OCI-LY3 (cell line): Measurements from ENCODE around the gene SMIM7.

ENCODE experiments used
- H2AFZ ChIP-seq: fragments of 200-600, 300-600 bp; shearing (Covaris generic); 2 replicates; pipeline ENCODE4 v1.6.0; 2014; ENCODE audit warnings: antibody characterized with exemption, low read depth, low read length
- H3K27ac ChIP-seq: fragments of 200-600, 300-600 bp; sonication (generic); 2 replicates; pipeline ENCODE4 v1.5.1; 2014; ENCODE audit warnings: mild to moderate bottlenecking, low read length, moderate library complexity, mixed read lengths
- H3K27me3 ChIP-seq: fragments of 200-600, 300-600 bp; sonication (generic); 2 replicates; pipeline ENCODE4 v1.6.1; 2014; ENCODE audit warnings: low read depth, low read length, mixed read lengths
- H3K36me3 ChIP-seq: fragments of 200-600, 300-600 bp; sonication (generic); replicated peaks from 2 replicates; pipeline ENCODE3; 2014; ENCODE audit warnings: low read depth, low read length, mixed read lengths
- H3K4me1 ChIP-seq: fragments of 300-600, 200-600 bp; sonication (generic); 2 replicates; pipeline ENCODE4 v1.6.1; 2014; ENCODE audit warnings: low read length, mixed read lengths
- H3K4me2 ChIP-seq: fragments of 200-600, 300-600 bp; sonication (generic); 2 replicates; pipeline ENCODE4 v1.6.1; 2014; ENCODE audit warnings: low read length, mixed read lengths
- H3K4me3 ChIP-seq: fragments of 300-600, 200-600 bp; sonication (generic); 2 replicates; pipeline ENCODE4 v1.5.1; 2014; ENCODE audit warnings: antibody characterized with exemption, mild to moderate bottlenecking, low read length, moderate library complexity
- H3K79me2 ChIP-seq: fragments of 300-600, 200-600 bp; shearing (Covaris generic); 2 replicates; pipeline ENCODE4 v1.6.1; 2014; ENCODE audit warnings: mild to moderate bottlenecking, low read length, mixed read lengths
- H3K9ac ChIP-seq: fragments of 300-600, 200-600 bp; shearing (Covaris generic); 2 replicates; pipeline ENCODE4 v1.6.0; 2014; ENCODE audit warnings: mild to moderate bottlenecking, low read length, moderate library complexity
- H3K9me3 ChIP-seq: fragments of 200-600, 300-600 bp; shearing (Covaris generic); 2 replicates; pipeline ENCODE4 v1.6.1; 2014; ENCODE audit warnings: low read length, mixed read lengths; ENCODE audit not compliant: insufficient read depth
- H4K20me1 ChIP-seq: fragments of 200-600, 300-600 bp; sonication (generic); 2 replicates; pipeline ENCODE4 v1.6.1; 2016; ENCODE audit warnings: low read length, mixed read lengths; ENCODE audit not compliant: insufficient read depth
- CTCF ChIP-seq: fragments of 200-600, 300-600 bp; sonication (generic); IDR thresholded peaks from 2 replicates; pipeline ENCODE4 v1.5.1; 2014; ENCODE audit warnings: antibody characterized with exemption, low read length, low read depth
- EZH2phosphoT487 ChIP-seq: fragments of 200-600 bp; shearing (Covaris generic); IDR thresholded peaks from 2 replicates; pipeline ENCODE4 v1.6.1; 2018; ENCODE audit warnings: antibody characterized with exemption, mixed run types, low read depth

SMIM7 gene

GRCh38 chr19:16604615-16605014 lies 55.3 kb downstream of the SMIM7 start:
- Histone ChIP-seq H4K20me1 (peaks cover 87% of the 10 kb centered on the region), H3K4me1 (peaks cover 23% of the 10 kb centered on the region), H3K27me3 (no peaks in the 10 kb centered on the region), H3K9ac (no peak overlapping the region), H3K9me3 (no peaks in the 10 kb centered on the region), H3K4me2 (no peak overlapping the region), H3K36me3 (peaks cover 7% of the 10 kb centered on the region), H3K27ac (no peak overlapping the region), H2AFZ (no peak overlapping the region), H3K79me2 (peaks cover 99% of the 10 kb centered on the region), H3K4me3 (no peak overlapping the region)
- TF ChIP-seq CTCF (no peak), EZH2phosphoT487 (no peak)

- peaks cover 99% of the 10 kb centered on the region for H3K79me2 ChIP-seq
- H3K4me1 ChIP-seq: peaks cover 14% of the 10 kb centered on the region
- H4K20me1 ChIP-seq: peaks cover 93% of the 10 kb centered on the region
- peaks cover 7% of the 10 kb centered on the region for H3K36me3 ChIP-seq
- H3K9ac ChIP-seq: no peak overlapping the region
- no peak overlapping the region for H2AFZ ChIP-seq
- no peak overlapping the region for H3K4me3 ChIP-seq
- H3K27ac ChIP-seq: no peak overlapping the region
- H3K4me2 ChIP-seq: no peak overlapping the region
- TF ChIP-seq CTCF (no peak), EZH2phosphoT487 (no peak)
- H3K27me3 ChIP-seq: no peaks in the 10 kb centered on the region
- no peaks in the 10 kb centered on the region for H3K9me3 ChIP-seq
Observed at GRCh38 chr19:16603090-16603489, 56.9 kb downstream of the SMIM7 start.

- no peak overlapping the region for H3K4me2 ChIP-seq
- no peaks in the 10 kb centered on the region for H3K9me3 ChIP-seq
- H3K4me3 ChIP-seq: no peak overlapping the region
- no peak overlapping the region for H3K27ac ChIP-seq
- H2AFZ ChIP-seq: no peak overlapping the region
- H3K27me3 ChIP-seq: no peaks in the 10 kb centered on the region
- no peak overlapping the region for H3K9ac ChIP-seq
- H3K79me2 ChIP-seq: peaks cover 99% of the 10 kb centered on the region
- no peak for TF ChIP-seq EZH2phosphoT487
- TF ChIP-seq CTCF: no peak
- peaks cover 11% of the 10 kb centered on the region for H3K4me1 ChIP-seq
- peaks cover 11% of the 10 kb centered on the region for H3K36me3 ChIP-seq
- peaks cover 93% of the 10 kb centered on the region for H4K20me1 ChIP-seq
Observed at GRCh38 chr19:16601378-16602052, 58.4 kb downstream of the SMIM7 start.

GRCh38 chr19:16600824-16601223 lies 59.1 kb downstream of the SMIM7 start:
- TF ChIP-seq CTCF (no peak), EZH2phosphoT487 (no peak)
- Histone ChIP-seq H3K9ac (no peak overlapping the region), H2AFZ (no peak overlapping the region), H3K9me3 (no peaks in the 10 kb centered on the region), H3K27ac (no peak overlapping the region), H3K4me2 (no peak overlapping the region), H3K27me3 (no peaks in the 10 kb centered on the region), H4K20me1 (peaks cover 96% of the 10 kb centered on the region), H3K79me2 (peaks cover 100% of the 10 kb centered on the region), H3K4me1 (peaks cover 10% of the 10 kb centered on the region), H3K4me3 (no peak overlapping the region), H3K36me3 (peaks cover 11% of the 10 kb centered on the region)
